HL-60/S4 (cell line): ENCODE measurements around the gene SAP30BP.

ENCODE experiments used
- in situ Hi-C: fragments of 300-500 bp; cut with MboI; formaldehyde crosslinking; loops from 2 replicates; pipeline ENCODE4 v1.14.3; 2022; ENCODE audit warnings: low sequenced_read_pairs

The SAP30BP gene

DNA sequence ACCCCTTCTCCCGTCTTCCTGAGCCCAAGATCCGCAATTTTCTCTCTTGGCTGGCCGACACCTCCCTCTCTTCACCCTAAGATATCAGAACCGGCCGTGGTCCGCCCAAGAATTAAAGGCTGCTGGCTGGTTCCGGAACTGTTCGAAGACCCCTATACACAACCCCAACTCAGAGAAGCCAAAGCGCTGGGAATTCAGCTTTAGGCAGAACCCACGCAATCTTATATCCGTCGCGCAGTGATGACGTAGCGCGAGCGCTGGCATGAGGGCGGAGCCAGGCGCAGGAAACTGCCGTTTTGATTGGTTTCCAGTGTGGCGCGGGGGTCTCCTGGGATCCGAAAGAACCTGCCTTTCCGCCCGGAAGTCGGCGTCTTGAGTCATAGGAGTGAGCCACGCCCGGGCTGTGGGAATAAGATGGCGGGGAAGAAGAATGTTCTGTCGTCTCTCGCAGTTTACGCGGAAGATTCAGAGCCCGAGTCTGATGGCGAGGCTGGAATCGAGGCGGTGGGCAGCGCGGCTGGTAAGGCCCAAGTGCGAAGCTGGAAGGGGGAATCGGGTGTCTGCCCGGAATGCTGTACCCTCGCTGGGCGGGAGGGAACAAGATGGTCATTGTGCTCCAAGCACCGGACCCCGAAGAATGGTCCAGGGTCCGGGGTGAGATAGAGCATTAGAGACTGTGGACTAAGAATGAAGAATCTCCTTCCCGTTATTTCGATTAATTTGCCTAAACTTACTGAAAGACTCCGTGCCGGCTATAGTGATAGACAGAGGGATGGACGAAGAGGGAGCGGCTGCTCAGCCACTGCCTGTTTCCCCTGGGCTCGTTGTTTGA lies at the start of gene SAP30BP, which contains the start of gene RECQL5:
Gene SAP30BP (plus strand): TSS at position 380 of the 832 bp plus-strand sequence. CDS start 35 bp downstream, at position 415.
Gene RECQL5 (minus strand): TSS at position 196 of the 832 bp plus-strand sequence. CDS start 597 bp downstream, outside the sequence.
- in situ Hi-C loops = no loop called here

DNA sequence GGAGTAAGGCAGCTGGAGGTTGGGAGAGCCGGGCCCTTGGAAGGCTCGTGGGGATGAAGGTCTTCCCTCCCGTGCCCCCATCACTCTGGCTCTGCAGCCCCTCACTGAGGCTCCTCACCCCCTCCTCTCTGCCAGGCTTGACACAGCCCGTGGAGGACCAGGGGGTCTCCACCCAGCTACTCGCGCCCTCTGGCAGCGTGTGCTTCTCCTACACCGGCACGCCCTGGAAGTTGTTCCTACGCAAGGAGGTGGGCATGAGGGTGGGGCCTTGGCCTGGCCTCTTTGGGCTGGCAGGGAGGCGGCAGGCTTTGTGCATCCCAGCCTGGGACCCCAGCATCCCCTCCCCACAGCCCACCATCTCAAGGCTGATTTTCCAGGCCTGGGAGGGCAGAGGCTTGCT lies 49.5 kb upstream of the SAP30BP start:
- in situ Hi-C loops = no loop called here

DNA sequence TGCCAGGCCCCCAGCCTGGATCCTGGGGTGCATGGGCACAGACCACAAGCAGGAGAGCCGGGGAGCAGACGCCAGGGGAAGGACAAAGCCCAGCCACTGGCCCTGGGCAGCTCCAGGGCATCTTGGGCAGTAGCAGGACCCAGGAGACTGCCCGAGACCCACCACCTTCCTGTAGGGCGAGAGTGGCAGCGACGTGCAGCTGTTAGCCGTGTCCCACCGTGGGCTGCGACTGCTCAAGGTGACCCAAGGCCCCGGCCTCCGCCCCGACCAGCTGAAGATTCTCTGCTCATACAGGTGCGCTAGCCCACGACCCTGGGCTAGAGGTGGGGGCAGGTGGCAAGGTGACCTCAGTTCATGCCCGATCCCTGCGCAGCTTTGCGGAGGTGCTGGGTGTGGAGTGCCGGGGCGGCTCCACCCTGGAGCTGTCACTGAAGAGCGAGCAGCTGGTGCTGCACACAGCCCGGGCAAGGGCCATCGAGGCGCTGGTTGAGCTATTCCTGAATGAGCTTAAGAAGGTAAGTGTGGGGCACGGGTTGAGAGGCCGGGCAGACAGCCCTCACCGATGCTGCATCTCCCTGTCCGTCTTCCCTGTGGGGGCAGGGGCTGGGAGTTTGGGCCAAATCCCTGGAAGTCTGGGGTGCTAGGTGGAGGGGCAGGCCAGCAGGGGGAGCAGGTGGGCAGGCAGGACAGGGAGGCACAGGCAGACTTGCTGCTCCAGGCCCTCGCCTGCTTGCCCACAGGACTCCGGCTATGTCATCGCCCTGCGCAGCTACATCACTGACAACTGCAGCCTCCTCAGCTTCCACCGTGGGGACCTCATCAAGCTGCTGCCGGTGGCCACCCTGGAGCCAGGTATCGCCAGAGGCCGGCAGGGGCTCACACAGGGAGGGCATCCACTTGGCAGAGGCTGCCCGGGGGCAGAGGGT lies 47.4 kb upstream of the SAP30BP start:
- in situ Hi-C loops = no loop called here

DNA sequence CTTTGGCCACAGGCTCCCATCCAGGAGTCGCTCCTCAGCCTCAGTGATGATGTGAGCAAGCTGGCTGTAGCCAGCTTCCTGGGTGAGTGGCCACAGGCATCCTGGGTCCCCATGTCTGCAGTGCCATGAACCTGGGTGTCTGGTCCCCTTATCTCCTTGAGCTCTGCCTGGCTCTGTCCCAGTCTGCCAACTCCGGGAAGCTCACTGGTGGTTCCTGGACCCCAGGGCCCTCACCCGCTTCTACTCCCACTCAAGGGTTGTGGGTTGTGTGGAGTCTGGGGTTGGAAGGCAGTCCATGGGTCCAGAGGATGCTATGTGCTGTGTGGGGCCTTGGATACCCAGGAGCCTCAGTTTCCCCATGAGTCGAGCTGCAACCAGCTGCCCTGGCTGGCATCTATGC lies 45.6 kb upstream of the SAP30BP start:
- in situ Hi-C loops = no loop called here

DNA sequence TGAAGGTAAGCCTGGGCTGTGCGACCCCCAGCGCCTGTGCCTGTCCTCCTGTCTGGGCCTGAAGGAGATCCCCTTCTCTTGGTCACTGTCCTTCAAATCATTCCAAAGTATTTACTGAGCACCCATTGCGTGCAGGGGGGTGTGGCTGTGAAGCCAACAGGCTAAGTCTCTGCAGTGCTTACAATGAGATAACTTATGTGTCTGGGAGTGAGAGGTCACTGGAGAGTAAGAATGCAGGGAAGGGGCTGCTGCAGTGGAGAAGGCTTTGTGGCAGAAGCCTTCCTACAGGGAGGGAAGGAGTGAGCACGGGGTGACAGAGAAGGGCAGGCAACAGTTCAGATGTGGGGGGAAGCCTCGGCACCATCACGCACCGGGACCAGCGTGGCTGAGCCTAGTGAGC lies 45.1 kb upstream of the SAP30BP start:
- in situ Hi-C loops = no loop called here

DNA sequence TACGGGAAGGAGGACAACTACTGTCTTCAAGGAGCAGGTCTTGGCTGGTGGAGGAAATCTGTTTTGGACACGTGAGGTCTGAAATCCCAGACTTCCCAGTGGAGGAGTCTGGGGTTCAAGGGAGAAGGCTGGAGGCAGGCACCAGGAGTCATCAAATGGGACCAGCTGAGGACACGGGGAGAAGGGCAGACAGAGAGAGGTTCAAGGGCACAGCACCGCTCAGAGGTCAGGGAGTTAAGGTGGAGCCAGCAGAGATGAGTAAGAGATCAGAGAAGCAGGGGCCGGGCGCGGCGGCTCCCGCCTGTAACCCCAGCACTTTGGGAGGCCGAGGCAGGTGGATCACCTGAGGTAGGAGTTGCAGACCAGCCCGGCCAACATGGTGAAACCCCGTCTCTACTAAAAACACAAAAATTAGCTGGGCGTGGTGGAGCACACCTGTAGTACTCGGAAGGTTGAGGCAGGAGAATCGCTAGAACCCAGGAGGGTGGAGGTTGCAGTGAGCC lies 44.3 kb upstream of the SAP30BP start:
- in situ Hi-C loops = no loop called here

DNA sequence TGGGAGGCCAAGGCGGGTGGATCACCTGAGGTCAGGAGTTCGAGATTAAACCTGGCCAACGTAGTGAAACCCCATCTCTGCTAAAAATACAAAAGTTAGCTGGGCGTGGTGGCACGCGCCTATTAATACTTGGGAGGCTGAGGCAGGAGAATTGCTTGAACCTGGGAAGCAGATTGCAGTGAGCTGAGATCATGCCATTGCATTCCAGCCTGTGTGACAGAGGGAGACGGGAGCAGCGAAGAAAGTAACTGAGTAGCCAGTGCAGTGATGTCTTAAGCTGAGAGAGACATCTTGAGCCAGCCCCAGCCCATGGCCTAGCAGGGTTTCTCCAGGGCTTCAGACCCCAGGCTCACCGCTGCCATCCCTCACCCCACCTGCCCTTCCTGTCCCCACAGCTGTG lies 43.8 kb upstream of the SAP30BP start:
- in situ Hi-C loops = no loop called here

DNA sequence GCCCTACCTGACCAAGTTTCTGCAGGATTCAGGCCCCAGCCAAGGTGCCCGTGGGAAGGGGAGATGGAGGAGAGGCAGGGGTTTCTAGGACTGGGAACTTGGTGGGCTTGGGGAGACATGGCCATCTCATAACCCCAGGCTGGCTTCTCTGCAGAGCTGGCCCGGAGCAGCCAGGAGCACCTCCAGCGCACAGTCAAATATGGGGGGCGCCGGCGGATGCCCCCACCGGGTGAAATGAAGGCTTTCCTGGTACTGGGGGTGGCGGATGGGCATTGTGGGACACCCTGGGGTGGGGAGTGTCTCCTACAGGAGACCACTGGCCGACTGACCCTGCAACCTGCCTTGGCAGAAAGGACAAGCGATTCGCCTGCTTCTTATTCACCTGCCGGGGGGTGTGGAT lies 43.1 kb upstream of the SAP30BP start:
- in situ Hi-C loops = no loop called here

DNA sequence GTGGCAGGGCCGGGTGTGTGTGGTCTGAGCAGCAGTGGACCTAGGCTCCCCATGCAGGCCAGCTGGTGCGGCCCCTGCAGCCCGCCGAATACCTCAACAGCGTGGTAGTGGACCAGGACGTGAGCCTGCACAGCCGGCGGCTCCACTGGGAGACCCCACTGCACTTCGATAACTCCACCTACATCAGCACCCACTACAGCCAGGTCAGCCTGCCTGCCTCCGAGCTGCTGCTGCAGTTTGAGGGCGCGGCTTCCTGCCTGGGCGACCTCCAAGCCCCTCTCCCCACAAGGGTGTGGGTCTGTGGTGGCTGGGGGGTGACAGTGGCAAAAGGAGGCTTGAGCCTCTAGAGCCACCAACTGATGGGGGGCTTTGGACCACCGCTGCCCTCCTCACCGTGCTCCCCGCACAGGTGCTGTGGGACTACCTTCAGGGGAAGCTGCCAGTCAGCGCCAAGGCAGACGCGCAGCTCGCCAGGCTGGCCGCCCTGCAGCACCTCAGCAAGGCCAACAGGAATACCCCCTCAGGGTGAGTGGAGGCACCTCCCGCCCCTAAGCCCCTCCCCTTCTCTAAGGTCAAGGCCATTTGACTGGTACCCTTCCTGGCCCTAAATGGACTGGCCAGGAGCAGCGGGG lies 42.3 kb upstream of the SAP30BP start:
- in situ Hi-C loops = no loop called here

DNA sequence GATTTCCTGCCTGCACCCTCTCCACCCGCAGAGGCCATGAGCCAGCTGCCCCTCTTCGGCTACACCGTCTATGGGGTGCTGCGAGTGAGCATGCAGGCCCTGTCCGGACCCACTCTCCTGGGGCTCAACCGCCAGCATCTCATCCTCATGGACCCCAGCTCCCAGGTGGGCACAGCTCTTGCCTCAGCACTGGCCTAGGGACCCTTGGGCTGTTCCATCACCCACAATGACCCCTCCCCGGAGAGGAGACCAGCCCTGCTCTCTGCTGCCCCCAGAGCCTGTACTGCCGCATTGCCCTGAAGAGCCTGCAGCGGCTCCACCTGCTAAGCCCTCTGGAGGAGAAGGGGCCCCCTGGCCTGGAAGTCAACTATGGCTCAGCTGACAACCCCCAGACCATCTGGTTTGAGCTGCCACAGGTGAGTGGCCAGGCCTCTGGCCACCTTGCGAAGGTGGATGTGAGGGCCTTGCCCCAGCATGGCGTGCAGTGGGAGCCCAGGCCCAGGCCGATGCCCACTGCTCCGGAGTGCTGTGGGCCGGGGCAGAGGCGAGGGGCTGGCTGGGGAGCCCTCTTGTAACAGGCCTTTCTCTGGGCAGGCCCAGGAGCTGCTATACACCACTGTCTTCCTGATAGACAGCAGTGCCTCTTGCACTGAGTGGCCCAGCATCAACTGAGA lies 41.2 kb upstream of the SAP30BP start:
- in situ Hi-C loops = no loop called here

DNA sequence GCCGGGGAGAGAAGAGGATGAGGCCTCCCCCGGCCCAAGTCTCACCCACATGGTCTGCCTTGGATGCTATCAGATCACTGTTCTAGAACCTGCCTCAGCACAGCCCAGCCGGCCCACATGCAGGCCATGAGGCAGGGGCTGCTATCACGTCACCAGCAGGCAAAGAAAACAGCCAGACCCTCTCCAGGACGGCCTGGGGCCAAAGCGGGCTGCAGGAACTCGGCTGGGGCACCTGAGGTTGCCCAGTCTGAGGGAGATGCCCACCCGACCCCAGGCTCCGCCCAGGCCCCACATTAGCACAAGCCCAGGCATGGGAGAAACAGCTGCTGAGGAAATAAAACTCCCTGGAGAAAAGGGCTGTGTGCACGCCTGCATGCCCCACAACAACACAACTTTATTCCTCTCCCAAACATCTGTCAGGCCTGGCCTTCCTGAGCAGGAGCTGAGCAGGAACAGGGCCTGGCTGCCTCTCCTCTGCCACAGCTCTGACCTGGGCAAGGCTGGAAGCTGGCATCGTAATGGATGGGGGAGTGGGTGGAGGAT lies 40.6 kb upstream of the SAP30BP start:
- in situ Hi-C loops = no loop called here

DNA sequence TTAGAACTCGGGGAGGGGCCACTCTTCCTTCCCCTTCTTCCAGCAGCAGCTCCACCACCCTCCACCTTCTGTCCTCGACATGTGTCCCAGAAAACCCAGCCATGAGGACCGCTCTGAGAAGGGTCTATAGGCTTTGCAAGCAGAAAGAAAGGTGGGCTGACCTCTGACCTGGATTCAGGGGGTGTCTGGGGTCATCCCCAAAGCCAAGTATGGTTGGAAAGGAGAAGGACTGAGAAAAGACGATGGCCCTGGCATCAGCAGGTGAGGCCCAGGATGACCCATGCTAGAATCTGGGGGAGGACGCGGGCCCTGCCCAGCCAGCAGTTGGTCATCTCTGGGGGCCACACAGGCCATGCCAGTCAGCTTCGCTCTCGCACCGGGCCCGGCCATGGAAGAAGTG lies 40.0 kb upstream of the SAP30BP start:
- in situ Hi-C loops = no loop called here

DNA sequence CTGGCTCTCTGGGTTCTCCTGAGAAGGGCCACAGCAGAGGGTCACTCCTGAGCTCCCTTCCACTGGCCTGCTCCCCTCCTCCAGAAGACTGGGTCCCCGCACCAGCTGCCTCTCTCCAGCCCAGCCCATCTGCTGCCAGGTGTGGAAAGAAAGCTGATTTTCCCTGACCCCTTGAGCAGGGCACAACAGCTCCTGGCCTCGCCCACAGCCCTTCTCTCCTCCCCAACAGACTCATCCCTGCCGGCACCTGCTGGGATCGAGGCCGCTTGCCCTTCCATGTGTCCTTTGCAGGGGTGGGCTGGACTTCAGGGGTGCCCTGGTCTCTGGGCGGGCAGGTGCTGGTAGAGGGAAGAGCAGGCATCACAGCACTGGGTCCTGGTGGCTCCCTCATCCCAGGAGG lies 38.7 kb upstream of the SAP30BP start:
- in situ Hi-C loops = no loop called here

DNA sequence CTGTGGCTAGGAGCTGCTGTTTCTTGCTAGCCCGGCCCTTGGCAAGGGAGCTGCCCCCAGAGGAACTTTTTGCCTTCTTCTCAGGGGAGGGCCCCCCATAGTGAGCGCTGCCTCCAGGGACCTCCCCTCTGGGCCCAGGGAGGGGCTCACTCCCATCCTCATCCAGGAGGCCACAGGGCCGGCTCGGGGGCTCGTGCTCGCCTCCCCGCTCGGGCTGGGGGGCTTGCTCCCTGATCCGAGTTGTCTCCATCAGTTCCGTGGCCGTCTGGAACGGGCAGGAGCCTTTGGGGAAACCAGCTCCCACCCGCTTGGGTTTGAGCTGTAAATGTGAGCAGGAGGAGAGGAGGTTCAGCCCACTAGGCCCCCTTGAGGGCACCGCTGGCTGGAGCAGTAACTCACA lies 38.0 kb upstream of the SAP30BP start:
- in situ Hi-C loops = no loop called here

DNA sequence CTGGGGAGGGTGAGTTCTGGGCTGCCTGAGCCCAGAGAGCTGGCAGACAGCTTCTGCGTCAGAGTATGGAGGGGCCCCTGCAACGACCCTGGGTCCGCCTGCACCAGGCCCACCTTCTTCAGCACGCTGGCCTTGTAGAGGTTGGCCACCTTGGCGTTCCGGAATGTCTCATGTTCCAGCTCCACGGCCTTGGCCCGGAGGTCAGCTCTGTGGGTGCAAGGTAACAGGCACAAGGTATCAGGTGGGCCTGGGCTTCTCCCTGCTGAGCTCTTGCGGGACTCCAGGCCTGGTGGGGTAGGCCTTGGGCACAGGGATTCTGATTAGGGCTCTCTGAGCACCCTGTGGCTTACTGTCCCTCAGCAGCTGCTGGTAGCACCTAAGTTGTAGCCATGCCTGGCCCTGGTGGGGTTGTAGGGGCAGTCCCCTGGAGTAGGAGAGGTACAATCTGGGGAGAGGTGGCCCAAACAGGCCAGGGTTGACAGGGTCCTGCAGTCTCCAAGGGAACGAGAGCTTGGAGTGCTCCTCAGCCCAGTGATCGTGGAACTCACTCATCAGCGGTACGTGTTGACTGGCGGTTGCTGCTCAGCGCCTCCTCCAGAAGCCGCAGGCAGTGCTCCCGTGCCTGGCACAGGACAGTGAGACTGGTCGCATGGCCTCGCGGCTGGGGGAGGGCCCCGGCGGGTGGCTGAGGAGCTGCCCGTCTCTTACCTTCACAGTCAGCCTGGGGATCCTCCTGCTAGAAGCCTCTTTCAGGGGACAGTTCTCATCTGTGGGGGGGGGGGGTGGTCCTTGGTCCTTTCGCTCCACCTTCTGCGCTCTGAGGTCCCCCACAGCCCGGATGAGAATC lies 36.8 kb upstream of the SAP30BP start:
- in situ Hi-C loops = no loop called here

DNA sequence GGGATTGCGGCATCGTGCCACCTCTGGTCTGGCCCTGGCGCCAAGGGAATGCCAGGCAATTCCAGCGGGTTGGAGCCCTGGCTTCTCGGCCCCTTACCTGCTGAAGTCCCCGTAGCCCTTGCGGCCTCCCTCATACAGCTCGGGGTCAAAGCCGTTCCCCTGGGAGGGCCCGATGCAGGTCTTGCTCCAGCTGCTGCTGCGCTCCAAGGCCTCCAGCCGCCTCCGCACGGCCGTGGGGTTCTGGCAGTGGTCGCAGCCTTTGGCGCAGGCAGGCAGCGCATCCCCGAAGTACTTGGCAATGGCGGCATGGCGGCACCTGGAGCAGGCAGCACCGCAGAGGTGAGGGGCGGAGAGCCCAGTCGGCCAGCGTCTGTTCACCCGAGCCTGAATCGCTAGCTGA lies 35.8 kb upstream of the SAP30BP start:
- in situ Hi-C loops = no loop called here

DNA sequence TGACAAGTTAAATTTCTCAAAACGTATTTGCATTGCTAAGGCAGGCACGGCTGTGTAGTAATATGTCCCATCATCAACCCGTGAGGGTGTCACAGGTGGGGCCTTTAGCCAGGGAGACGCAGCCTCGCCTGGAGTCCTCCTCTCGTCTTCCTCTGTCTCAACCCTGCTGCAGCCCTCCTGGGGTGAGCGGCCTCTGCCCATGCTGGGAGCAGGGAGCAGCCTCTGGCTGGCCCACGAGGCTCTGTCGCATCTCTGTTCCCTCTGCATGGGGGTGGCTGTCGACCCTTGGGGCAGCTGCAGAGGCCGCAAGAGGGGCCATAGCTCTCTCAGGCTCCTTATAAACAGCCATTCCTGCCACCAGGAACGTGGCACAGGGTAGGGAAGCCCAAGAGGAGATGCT lies 34.7 kb upstream of the SAP30BP start:
- in situ Hi-C loops = no loop called here

DNA sequence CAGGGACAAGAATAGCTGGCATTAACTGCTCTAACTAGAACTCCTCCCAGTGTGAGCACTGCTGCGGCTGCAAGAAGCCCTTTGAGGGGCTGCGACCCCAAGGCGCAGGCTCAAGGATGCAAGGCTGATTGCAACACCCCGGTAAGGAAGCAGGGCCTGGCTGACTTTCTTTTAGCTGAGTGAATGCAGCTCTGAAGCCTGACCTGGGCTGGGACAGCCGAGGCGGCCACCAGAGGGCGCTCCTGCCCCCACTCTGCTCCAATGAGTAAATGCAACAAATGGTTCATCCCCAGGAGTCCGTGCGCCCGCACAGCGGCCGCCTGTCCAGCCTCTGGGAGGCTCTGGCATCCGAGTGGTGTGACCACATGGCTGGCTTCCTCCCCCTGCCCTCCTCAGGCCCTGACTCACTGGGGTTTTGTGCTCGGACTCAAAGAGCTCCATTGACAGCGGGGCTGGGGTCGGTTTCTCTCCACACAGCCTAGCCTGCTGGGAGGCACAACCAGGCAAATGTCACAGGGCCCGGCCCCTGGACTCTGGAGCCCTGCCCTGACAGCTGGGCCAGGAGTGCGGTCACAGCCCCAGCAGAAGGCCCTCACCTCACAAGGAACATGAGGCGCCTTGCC lies 34.2 kb upstream of the SAP30BP start, which contains the start of gene SMIM5:
Gene SMIM5 (plus strand): TSS at position 572 of the 623 bp plus-strand sequence. CDS start 6,768 bp downstream, outside the sequence.
- in situ Hi-C loops = no loop called here
